HG03460 (cell line): ENCODE results near the gene WDR45.

Experiments used
- ATAC-seq: cut with Tn5 transposase; IDR thresholded peaks from one replicate; pipeline ENCODE4 v1.9.1; 2021; ENCODE audit not compliant: unreplicated experiment

WDR45 gene

GRCh38 chrX:49053223-49054072 is 26.2 kb downstream of the WDR45 start:
- peak; percentile 59 for ATAC-seq

- ATAC-seq: no peak
These were observed 35.8 kb downstream of the WDR45 start for GRCh38 chrX:49043987-49044281.

DNA sequence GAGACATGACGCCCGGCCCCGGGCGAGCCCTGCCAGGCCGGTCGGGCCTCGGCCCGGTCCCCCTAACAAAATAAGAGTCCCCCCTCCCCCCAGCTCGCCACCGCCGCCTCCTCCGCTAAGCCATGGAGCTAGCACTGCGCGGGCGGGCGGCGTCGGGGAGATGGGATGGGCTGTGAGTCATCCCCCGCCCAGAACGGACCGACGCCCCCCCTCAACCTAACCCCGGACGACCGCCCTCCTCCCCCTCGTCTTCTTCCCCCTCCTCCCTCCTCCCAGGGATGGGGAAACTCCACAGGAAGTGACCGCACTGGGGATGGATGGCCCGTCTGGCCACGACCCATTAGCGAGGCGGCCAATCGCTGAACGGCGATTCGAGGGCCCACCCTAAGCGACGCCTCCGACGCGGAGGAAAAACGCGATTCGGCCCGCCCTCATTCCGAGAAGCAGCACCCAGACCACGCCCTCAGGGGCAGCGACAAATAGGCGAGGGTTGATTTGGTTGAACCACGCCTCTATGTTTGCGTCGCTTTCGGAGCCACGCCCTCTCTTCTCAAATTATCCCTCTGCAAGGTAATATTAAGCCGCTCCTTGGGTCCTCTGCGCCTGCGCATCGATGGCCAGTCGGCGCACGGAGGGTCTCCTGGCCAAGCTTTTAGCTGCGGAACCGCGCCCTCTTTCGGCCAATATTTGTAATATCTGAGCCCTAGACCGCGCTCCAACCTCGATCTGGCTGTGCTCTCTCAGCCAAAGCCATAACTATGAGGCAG is 36.3 kb downstream of the WDR45 start, which contains the start of gene TFE3:
Gene TFE3, minus strand, starts transcription at position 138 of the 767 bp plus-strand sequence. Its CDS starts 131 bp downstream, at position 7.
- peak; percentile 91 for ATAC-seq

GRCh38 chrX:49042581-49043219 is 37.0 kb downstream of the WDR45 start:
- ATAC-seq: no peak

- no peak for ATAC-seq
These were observed 37.7 kb downstream of the WDR45 start for GRCh38 chrX:49041744-49042580.

DNA sequence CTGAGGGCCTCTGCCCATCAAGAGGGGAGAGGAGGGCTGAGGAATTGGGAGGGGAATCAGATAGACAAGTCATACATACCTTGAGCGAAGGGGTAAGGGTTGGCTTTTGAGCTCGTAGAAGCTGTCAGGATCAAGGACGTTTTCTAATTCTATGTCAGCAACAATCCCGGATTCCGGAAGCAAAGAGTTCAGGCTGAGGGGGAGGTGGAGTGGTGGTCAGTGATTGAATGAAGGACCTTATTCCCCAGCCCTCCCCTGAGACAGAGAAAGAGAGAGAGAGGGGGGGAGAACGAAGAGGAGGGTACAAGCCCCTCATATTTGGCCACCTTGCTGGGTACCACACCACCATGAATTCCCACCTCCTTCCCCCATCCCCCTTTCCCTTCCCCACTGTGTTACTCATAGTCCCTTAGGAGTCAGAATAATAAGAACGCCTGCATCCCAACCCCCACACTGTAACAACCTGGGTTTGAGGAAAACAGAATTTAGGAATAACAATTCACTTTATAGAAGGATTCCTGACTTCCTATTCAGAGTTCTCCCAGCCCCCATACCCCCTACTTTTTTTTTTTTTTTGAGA is 39.2 kb downstream of the WDR45 start:
- ATAC-seq: no peak

- ATAC-seq: no peak
These were observed 39.9 kb downstream of the WDR45 start for GRCh38 chrX:49039598-49040375.

- no peak for ATAC-seq
These were observed 41.7 kb downstream of the WDR45 start for GRCh38 chrX:49037883-49038475.

- no peak for ATAC-seq
These were observed 49.4 kb downstream of the WDR45 start for GRCh38 chrX:49030283-49030682.

DNA sequence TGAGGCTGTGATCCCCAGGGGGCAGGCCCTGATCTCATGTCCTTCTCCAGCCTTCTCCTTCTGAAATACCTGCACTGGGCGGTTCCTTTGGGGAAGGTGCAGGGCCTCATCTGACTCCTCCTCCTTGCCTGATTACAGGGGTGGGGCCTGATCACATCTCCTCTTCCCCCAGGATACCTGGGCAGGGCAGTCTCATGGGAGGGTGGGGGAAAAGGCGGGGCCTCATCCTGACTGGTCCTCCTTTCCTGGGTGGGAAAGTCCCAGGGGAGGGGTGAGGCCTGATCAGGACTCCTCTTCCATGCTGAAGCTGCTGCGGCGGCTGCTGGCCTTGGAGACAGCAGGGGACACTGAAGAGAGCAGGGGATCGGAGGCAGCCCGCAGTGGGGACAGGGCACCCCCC is 49.8 kb downstream of the WDR45 start:
- no peak for ATAC-seq
